GM23248 (cell line): ENCODE measurements around the gene MDM1. TPM values are rescaled to one million over a fixed set of nuclear protein-coding genes. Genes with fewer than 3 reads are reported as not detected.
A peak's percentile ranks its signal among the peaks of the same experiment; 100 is the strongest.

ENCODE experiments used
- DNase-seq: peaks from one replicate; pipeline ENCODE4 v3.0.0-alpha.2; 2015
- H2AFZ ChIP-seq: fragments of 200-600 bp; sonication (generic); 2 replicates; pipeline ENCODE4 v1.6.1; 2016; ENCODE audit warnings: antibody characterized with exemption
- H3F3A ChIP-seq: fragments of 200-600 bp; sonication (generic); 2 replicates; pipeline ENCODE4 v1.6.1; 2016; ENCODE audit warnings: mild to moderate bottlenecking, antibody characterized with exemption, mixed run types; ENCODE audit not compliant: insufficient read depth
- H3K27ac ChIP-seq: fragments of 200-600 bp; sonication (generic); 2 replicates; pipeline ENCODE4 v1.5.1; 2016; ENCODE audit warnings: mild to moderate bottlenecking
- H3K27me3 ChIP-seq: fragments of 200-600 bp; sonication (generic); replicated peaks from 2 replicates; pipeline ENCODE4 v1.6.1; 2016; ENCODE audit warnings: mild to moderate bottlenecking; ENCODE audit not compliant: insufficient read depth
- H3K36me3 ChIP-seq: fragments of 200-600 bp; sonication (generic); 2 replicates; pipeline ENCODE4 v1.6.1; 2016; ENCODE audit warnings: low read depth, mild to moderate bottlenecking
- H3K4me1 ChIP-seq: fragments of 200-600 bp; sonication (generic); 2 replicates; pipeline ENCODE4 v1.6.1; 2016; ENCODE audit warnings: mild to moderate bottlenecking; ENCODE audit not compliant: insufficient read depth
- H3K4me2 ChIP-seq: fragments of 200-600 bp; sonication (generic); one replicate; pipeline ENCODE4 v1.6.1; 2016; ENCODE audit warnings: mild to moderate bottlenecking; ENCODE audit not compliant: unreplicated experiment
- H3K4me3 ChIP-seq: fragments of 200-600 bp; sonication (generic); 2 replicates; pipeline ENCODE4 v1.5.1; 2016; ENCODE audit warnings: mild to moderate bottlenecking
- H3K79me2 ChIP-seq: fragments of 200-600 bp; sonication (generic); 2 replicates; pipeline ENCODE4 v1.6.1; 2016; ENCODE audit warnings: mild to moderate bottlenecking; ENCODE audit not compliant: insufficient read depth
- H3K9ac ChIP-seq: fragments of 200-600 bp; sonication (generic); 2 replicates; pipeline ENCODE4 v1.6.1; 2016; ENCODE audit warnings: mild to moderate bottlenecking
- H3K9me2 ChIP-seq: fragments of 200-600 bp; sonication (generic); 2 replicates; pipeline ENCODE4 v1.6.1; 2016; ENCODE audit warnings: mixed run types, mild to moderate bottlenecking, moderate library complexity; ENCODE audit not compliant: insufficient read depth
- H3K9me3 ChIP-seq: fragments of 200-600 bp; sonication (generic); one replicate; pipeline ENCODE4 v1.6.1; 2017; ENCODE audit warnings: low read depth
- H4K20me1 ChIP-seq: fragments of 200-600 bp; sonication (generic); 2 replicates; pipeline ENCODE4 v1.6.0; 2016; ENCODE audit not compliant: insufficient read depth
- EZH2 ChIP-seq: fragments of 200-600 bp; sonication (generic); IDR thresholded peaks from 2 replicates; pipeline ENCODE4 v1.6.1; 2018; ENCODE audit warnings: antibody characterized with exemption, mild to moderate bottlenecking; ENCODE audit not compliant: insufficient read depth, poor library complexity, severe bottlenecking
- EZH2phosphoT487 ChIP-seq: fragments of 200-600 bp; sonication (generic); IDR thresholded peaks from 2 replicates; pipeline ENCODE4 v1.6.1; 2018; ENCODE audit warnings: antibody characterized with exemption, moderate library complexity, mild to moderate bottlenecking, low read depth; ENCODE audit not compliant: insufficient read depth
- WGBS, 2 experiments: methylation state at CpG; one replicate each; pipeline ENCODE4 v1.1.6; 2015 to 2017; ENCODE audit warnings: low lambda C conversion rate in 2 of 2, low coverage in 1 of 2; ENCODE audit errors: missing lambda C conversion rate in 2 of 2; 5-methylcytosine and 5-hydroxymethylcytosine counted together
- in situ Hi-C: fragments of 300-500 bp; cut with MboI; formaldehyde crosslinking; loops from 2 replicates; pipeline ENCODE4 v1.15.0; 2020
- polyA plus RNA-seq: library from polyadenylated mRNA; unstranded; fragments of >200 nt; fragmentation: Nextera tagmentation; extraction: Ambion mirVana; gene quantifications from 2 replicates; pipeline ENCODE4 v1.2.1, GENCODE V29; 2016
- total RNA-seq: library from RNA; depleted of rRNA; stranded (reverse); fragments of >200 nt; shearing (Covaris generic); gene quantifications from 2 replicates; pipeline ENCODE4 v1.2.3, GENCODE V29; 2014

Gene MDM1
- total and polyA plus RNA-seq, 2 experiments from 2014 or later: 7.3 to 9.9 TPM

GRCh38 chr12:68370006-68370590 is 37.9 kb upstream of the MDM1 start:
- no peaks in the 10 kb centered on the region for H3K27me3 ChIP-seq
- no peak overlapping the region for H3K4me3 ChIP-seq
- peaks cover 18% of the 10 kb centered on the region for H3K4me1 ChIP-seq
- no peak for TF ChIP-seq EZH2
- TF ChIP-seq EZH2phosphoT487: no peak
- no peaks in the 10 kb centered on the region for H3K36me3 ChIP-seq
- no peak overlapping the region for H3K4me2 ChIP-seq
- 0 out of 2 replicates have a peak, but pooled peaks cover 3% of the 10 kb centered on the region for H3F3A ChIP-seq
- no peaks in the 10 kb centered on the region for H3K9me2 ChIP-seq
- in situ Hi-C loops: no loop called here
- no peak for DNase-seq
- H4K20me1 ChIP-seq: no peaks in the 10 kb centered on the region
- no peaks in the 10 kb centered on the region for H3K9me3 ChIP-seq
- WGBS, 2 experiments: 76 to 81% methylated on average over 8 of the region's 8 CpGs
- no peaks in the 10 kb centered on the region for H3K79me2 ChIP-seq
- no peak overlapping the region for H2AFZ ChIP-seq
- H3K9ac ChIP-seq: no peak overlapping the region
- no peak overlapping the region for H3K27ac ChIP-seq

DNA sequence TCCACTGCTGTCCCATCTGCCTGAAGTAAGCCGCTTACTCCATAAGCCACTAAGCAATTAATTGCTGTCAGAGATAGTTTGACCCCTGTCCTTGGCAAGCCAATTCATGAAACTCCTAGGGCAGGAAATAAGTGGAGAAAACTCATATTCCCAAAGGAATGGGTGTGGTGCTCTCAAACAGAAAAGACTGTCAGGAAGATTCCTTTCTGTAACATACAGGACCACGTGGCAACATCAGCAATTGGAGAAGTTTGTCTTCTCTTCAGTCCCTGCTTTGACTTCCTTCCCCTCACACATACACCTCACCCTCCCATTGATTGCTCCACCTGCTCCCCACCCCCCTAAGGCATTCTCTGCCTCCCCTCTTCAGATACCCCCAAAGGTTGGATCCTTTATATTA is 36.2 kb upstream of the MDM1 start:
- 56 to 71% methylated on average over 2 of the region's 2 CpGs for WGBS, 2 experiments
- H2AFZ ChIP-seq: peak overlapping the region; percentile 57
- no peaks in the 10 kb centered on the region for H3K9me3 ChIP-seq
- TF ChIP-seq EZH2: no peak
- TF ChIP-seq EZH2phosphoT487: no peak
- H3K36me3 ChIP-seq: no peaks in the 10 kb centered on the region
- DNase-seq: peak; percentile 56
- no peaks in the 10 kb centered on the region for H3K27me3 ChIP-seq
- 0 out of 2 replicates have a peak overlapping the region, but pooled peaks have one; percentile 26 for H3K27ac ChIP-seq
- H3F3A ChIP-seq: peaks cover 15% of the 10 kb centered on the region
- H3K4me1 ChIP-seq: peaks cover 28% of the 10 kb centered on the region
- H3K9me2 ChIP-seq: no peaks in the 10 kb centered on the region
- in situ Hi-C loops: no loop called here
- H3K4me3 ChIP-seq: no peak overlapping the region
- no peak overlapping the region for H3K9ac ChIP-seq
- no peaks in the 10 kb centered on the region for H4K20me1 ChIP-seq
- peak overlapping the region; percentile 14 for H3K4me2 ChIP-seq
- no peaks in the 10 kb centered on the region for H3K79me2 ChIP-seq

- peak overlapping the region; percentile 57; the same call in 1 of the 2 replicates for H2AFZ ChIP-seq
- H3K4me2 ChIP-seq: no peak overlapping the region
- 52 to 56% methylated on average over 2 of the region's 2 CpGs for WGBS, 2 experiments
- no peaks in the 10 kb centered on the region for H3K9me3 ChIP-seq
- TF ChIP-seq EZH2: no peak
- H3K79me2 ChIP-seq: no peaks in the 10 kb centered on the region
- no peaks in the 10 kb centered on the region for H3K36me3 ChIP-seq
- in situ Hi-C loops: no loop called here
- peaks cover 15% of the 10 kb centered on the region for H3F3A ChIP-seq
- H3K27ac ChIP-seq: 0 out of 2 replicates have a peak overlapping the region, but pooled peaks have one; percentile 26
- H3K27me3 ChIP-seq: no peaks in the 10 kb centered on the region
- peak; percentile 54 for DNase-seq
- H4K20me1 ChIP-seq: no peaks in the 10 kb centered on the region
- H3K9ac ChIP-seq: no peak overlapping the region
- H3K9me2 ChIP-seq: no peaks in the 10 kb centered on the region
- H3K4me1 ChIP-seq: peaks cover 28% of the 10 kb centered on the region
- H3K4me3 ChIP-seq: no peak overlapping the region
Measured at GRCh38 chr12:68367903-68368302, 35.7 kb upstream of the MDM1 start.

GRCh38 chr12:68367116-68367515 is 35.0 kb upstream of the MDM1 start:
- no peak overlapping the region for H3K4me2 ChIP-seq
- no peaks in the 10 kb centered on the region for H3K36me3 ChIP-seq
- no peaks in the 10 kb centered on the region for H3K27me3 ChIP-seq
- H4K20me1 ChIP-seq: no peaks in the 10 kb centered on the region
- in situ Hi-C loops: no loop called here
- TF ChIP-seq EZH2phosphoT487 (no peak), EZH2 (no peak)
- H3K4me3 ChIP-seq: no peak overlapping the region
- H3K9ac ChIP-seq: no peak overlapping the region
- peaks cover 15% of the 10 kb centered on the region for H3F3A ChIP-seq
- no peak for DNase-seq
- no peak overlapping the region for H3K27ac ChIP-seq
- no peak overlapping the region for H2AFZ ChIP-seq
- H3K9me2 ChIP-seq: no peaks in the 10 kb centered on the region
- WGBS, 2 experiments: 10 to 17% methylated on average over 1 of the region's 1 CpG
- H3K9me3 ChIP-seq: no peaks in the 10 kb centered on the region
- H3K79me2 ChIP-seq: no peaks in the 10 kb centered on the region
- peaks cover 28% of the 10 kb centered on the region for H3K4me1 ChIP-seq
